GM12878 (cell line): Measurements from ENCODE around the gene AP1AR. TPM values are rescaled to one million over a fixed set of nuclear protein-coding genes. Genes with fewer than 3 reads are reported as not detected.

Source experiments
- ATF7 ChIP-seq: fragments of 450-650 bp; IDR thresholded peaks from 2 replicates; pipeline ENCODE4 v1.6.1; 2016; ENCODE audit warnings: low read depth, mild to moderate bottlenecking
- BACH1 ChIP-seq: fragments of 450-650 bp; IDR thresholded peaks from 2 replicates; pipeline ENCODE4 v1.6.1; 2017; ENCODE audit warnings: mild to moderate bottlenecking, borderline replicate concordance
- BCL11A ChIP-seq: IDR thresholded peaks from 2 replicates; pipeline ENCODE4 v1.6.1; 2011; ENCODE audit warnings: low read depth, low read length
- BRCA1 ChIP-seq: IDR thresholded peaks from 2 replicates; pipeline ENCODE4 v1.6.1; 2011; ENCODE audit warnings: low read depth, low read length, improper control_type of control experiment
- CHD2 ChIP-seq: IDR thresholded peaks from 2 replicates; pipeline ENCODE4 v1.6.1; 2011; ENCODE audit warnings: low read depth, low read length, improper control_type of control experiment, borderline replicate concordance
- E4F1 ChIP-seq: fragments of 450-650 bp; IDR thresholded peaks from 2 replicates; pipeline ENCODE4 v1.6.1; 2018; ENCODE audit warnings: borderline replicate concordance, mild to moderate bottlenecking; ENCODE audit not compliant: partially characterized antibody
- EZH2 ChIP-seq: IDR thresholded peaks from 2 replicates; pipeline ENCODE4 v1.6.1; 2012; ENCODE audit warnings: low read depth, mild to moderate bottlenecking, control low read depth, inconsistent platforms, low read length, borderline replicate concordance; ENCODE audit not compliant: control insufficient read depth
- FOXK2 ChIP-seq: fragments of 450-650 bp; IDR thresholded peaks from 2 replicates; pipeline ENCODE4 v1.6.1; 2017; ENCODE audit warnings: mild to moderate bottlenecking, moderate library complexity
- HSF1 ChIP-seq: fragments of 150-350 bp; IDR thresholded peaks from 2 replicates; pipeline ENCODE4 v1.6.1; 2014; ENCODE audit warnings: mild to moderate bottlenecking, low read depth, low read length
- MEF2A ChIP-seq: IDR thresholded peaks from 2 replicates; pipeline ENCODE4 v1.6.1; 2011; ENCODE audit warnings: low read depth, mild to moderate bottlenecking, low read length, moderate library complexity; ENCODE audit not compliant: insufficient read depth
- MYB ChIP-seq: fragments of 150-350 bp; IDR thresholded peaks from 2 replicates; pipeline ENCODE4 v1.6.1; 2014; ENCODE audit warnings: mild to moderate bottlenecking, low read depth, low read length, borderline replicate concordance
- NR2C2 ChIP-seq: IDR thresholded peaks from 2 replicates; pipeline ENCODE4 v1.6.1; 2011; ENCODE audit warnings: borderline replicate concordance, low read depth; ENCODE audit not compliant: control insufficient read depth, insufficient read length
- PML ChIP-seq: IDR thresholded peaks from 2 replicates; pipeline ENCODE4 v1.6.1; 2012; ENCODE audit warnings: low read length, inconsistent platforms
- RELB ChIP-seq: fragments of 450-650 bp; IDR thresholded peaks from 2 replicates; pipeline ENCODE4 v1.6.1; 2017; ENCODE audit warnings: low read depth, mild to moderate bottlenecking, moderate library complexity
- SMC3 ChIP-seq: IDR thresholded peaks from 2 replicates; pipeline ENCODE4 v1.6.1; 2011; ENCODE audit warnings: low read length, improper control_type of control experiment, borderline replicate concordance
- SUZ12 ChIP-seq: fragments of 200-600 bp; sonication (generic); IDR thresholded peaks from one replicate; pipeline ENCODE4 v1.6.1; 2018; ENCODE audit warnings: antibody characterized with exemption, mild to moderate bottlenecking; ENCODE audit not compliant: unreplicated experiment
- polyA plus RNA-seq, 11 experiments: library from polyadenylated mRNA; depleted of rRNA in 4 of 11; unstranded in 6 of 11; stranded (reverse) in 5 of 11; fragments of >200 nt; fragmentation: Nextera tagmentation in 4 of 11; fragmentation: Illumina TruSeq in 1 of 11; extraction: Ambion mirVana in 4 of 11; extraction: Trizol in 1 of 11; gene quantifications; 1 replicate in 1 of 11; 2 replicates in 10 of 11; pipeline versions ENCODE4 v1.2.1 to v1.2.3, GENCODE V29; 2011 to 2016; ENCODE audit warnings: inconsistent platforms in 2 of 11, missing spikeins in 2 of 11, low read depth in 1 of 11
- total RNA-seq, 4 experiments: library from RNA; depleted of rRNA in 3 of 4; stranded (reverse); fragments of >200 nt in 3 of 4; fragmentation: Illumina TruSeq in 1 of 4; extraction: Trizol in 1 of 4; gene quantifications; 2 replicates each; pipeline versions ENCODE4 v1.2.1 to v1.2.3, GENCODE V29; 2013 to 2021
- TF ChIP-seq, protein P1 (sequence below): IDR thresholded peaks from 2 replicates; pipeline ENCODE4 v1.6.1; 2011; ENCODE audit warnings: mild to moderate bottlenecking, low read depth, low read length, moderate library complexity; ENCODE audit not compliant: insufficient replicate concordance
- TF ChIP-seq, protein P2 (sequence below): fragments of 450-650 bp; IDR thresholded peaks from 2 replicates; pipeline ENCODE4 v1.6.1; 2016; ENCODE audit warnings: mild to moderate bottlenecking
- TF ChIP-seq, protein P3 (sequence below): fragments of 450-650 bp; IDR thresholded peaks from 2 replicates; pipeline ENCODE4 v1.6.1; 2017; ENCODE audit warnings: mild to moderate bottlenecking

AP1AR gene
- total and polyA plus RNA-seq, 10 of the 15 experiments (the other 5 are each of a cell fraction or from before 2014, with no cell fraction given) = 5.6 to 29.1 (median 16.3) TPM

GRCh38 chr4:112284662-112285411 is 53.2 kb downstream of the AP1AR start (continued):
- TF ChIP-seq CHD2 (0 out of 2 replicates have a peak, but pooled peaks have one; percentile 3), SUZ12 (no peak), RELB (0 out of 2 replicates have a peak, but pooled peaks have one; percentile 28), ATF7 (no peak), HSF1 (no peak), BACH1 (no peak; the same call in 1 of the 2 replicates), FOXK2 (no peak), BCL11A (no peak), PML (no peak), EZH2 (no peak), E4F1 (no peak), MEF2A (no peak), NR2C2 (no peak), SMC3 (no peak), BRCA1 (no peak), MYB (no peak)
- TF ChIP-seq, protein P1, sequence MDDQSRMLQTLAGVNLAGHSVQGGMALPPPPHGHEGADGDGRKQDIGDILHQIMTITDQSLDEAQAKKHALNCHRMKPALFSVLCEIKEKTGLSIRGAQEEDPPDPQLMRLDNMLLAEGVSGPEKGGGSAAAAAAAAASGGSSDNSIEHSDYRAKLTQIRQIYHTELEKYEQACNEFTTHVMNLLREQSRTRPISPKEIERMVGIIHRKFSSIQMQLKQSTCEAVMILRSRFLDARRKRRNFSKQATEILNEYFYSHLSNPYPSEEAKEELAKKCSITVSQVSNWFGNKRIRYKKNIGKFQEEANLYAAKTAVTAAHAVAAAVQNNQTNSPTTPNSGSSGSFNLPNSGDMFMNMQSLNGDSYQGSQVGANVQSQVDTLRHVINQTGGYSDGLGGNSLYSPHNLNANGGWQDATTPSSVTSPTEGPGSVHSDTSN = no peak
- TF ChIP-seq, protein P2, sequence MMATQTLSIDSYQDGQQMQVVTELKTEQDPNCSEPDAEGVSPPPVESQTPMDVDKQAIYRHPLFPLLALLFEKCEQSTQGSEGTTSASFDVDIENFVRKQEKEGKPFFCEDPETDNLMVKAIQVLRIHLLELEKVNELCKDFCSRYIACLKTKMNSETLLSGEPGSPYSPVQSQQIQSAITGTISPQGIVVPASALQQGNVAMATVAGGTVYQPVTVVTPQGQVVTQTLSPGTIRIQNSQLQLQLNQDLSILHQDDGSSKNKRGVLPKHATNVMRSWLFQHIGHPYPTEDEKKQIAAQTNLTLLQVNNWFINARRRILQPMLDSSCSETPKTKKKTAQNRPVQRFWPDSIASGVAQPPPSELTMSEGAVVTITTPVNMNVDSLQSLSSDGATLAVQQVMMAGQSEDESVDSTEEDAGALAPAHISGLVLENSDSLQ = no peak
- TF ChIP-seq, protein P3, sequence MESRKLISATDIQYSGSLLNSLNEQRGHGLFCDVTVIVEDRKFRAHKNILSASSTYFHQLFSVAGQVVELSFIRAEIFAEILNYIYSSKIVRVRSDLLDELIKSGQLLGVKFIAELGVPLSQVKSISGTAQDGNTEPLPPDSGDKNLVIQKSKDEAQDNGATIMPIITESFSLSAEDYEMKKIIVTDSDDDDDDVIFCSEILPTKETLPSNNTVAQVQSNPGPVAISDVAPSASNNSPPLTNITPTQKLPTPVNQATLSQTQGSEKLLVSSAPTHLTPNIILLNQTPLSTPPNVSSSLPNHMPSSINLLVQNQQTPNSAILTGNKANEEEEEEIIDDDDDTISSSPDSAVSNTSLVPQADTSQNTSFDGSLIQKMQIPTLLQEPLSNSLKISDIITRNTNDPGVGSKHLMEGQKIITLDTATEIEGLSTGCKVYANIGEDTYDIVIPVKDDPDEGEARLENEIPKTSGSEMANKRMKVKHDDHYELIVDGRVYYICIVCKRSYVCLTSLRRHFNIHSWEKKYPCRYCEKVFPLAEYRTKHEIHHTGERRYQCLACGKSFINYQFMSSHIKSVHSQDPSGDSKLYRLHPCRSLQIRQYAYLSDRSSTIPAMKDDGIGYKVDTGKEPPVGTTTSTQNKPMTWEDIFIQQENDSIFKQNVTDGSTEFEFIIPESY = no peak
